GM12872 (cell line): ENCODE results near the gene PIK3C2A.

Experiments used
- TF ChIP-seq, protein P1 (sequence below): IDR thresholded peaks from 3 replicates; pipeline ENCODE4 v1.5.1; 2011; ENCODE audit warnings: low read depth, mild to moderate bottlenecking, low read length, moderate library complexity; ENCODE audit not compliant: insufficient read depth

Gene PIK3C2A

DNA sequence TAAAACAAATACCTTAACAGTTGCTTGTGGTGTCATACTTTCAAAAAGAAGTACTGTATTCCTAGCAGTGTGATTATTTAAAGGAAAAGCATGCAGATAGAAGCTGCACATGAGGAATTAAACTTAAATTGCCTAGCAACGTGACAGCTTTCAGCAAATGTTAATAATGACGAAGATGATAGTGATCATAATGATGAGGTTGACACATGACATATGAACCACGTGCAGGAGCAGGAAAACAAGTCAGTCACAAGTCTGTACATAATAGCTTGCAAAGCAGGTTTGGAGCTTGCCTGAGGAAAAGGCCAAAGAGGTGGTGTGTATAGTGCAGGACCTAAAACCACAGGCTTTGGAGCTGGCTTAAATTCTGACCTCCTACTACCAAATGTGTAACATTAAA lies 30.6 kb upstream of the PIK3C2A start:
- TF ChIP-seq, protein P1, sequence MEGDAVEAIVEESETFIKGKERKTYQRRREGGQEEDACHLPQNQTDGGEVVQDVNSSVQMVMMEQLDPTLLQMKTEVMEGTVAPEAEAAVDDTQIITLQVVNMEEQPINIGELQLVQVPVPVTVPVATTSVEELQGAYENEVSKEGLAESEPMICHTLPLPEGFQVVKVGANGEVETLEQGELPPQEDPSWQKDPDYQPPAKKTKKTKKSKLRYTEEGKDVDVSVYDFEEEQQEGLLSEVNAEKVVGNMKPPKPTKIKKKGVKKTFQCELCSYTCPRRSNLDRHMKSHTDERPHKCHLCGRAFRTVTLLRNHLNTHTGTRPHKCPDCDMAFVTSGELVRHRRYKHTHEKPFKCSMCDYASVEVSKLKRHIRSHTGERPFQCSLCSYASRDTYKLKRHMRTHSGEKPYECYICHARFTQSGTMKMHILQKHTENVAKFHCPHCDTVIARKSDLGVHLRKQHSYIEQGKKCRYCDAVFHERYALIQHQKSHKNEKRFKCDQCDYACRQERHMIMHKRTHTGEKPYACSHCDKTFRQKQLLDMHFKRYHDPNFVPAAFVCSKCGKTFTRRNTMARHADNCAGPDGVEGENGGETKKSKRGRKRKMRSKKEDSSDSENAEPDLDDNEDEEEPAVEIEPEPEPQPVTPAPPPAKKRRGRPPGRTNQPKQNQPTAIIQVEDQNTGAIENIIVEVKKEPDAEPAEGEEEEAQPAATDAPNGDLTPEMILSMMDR = no peak

DNA sequence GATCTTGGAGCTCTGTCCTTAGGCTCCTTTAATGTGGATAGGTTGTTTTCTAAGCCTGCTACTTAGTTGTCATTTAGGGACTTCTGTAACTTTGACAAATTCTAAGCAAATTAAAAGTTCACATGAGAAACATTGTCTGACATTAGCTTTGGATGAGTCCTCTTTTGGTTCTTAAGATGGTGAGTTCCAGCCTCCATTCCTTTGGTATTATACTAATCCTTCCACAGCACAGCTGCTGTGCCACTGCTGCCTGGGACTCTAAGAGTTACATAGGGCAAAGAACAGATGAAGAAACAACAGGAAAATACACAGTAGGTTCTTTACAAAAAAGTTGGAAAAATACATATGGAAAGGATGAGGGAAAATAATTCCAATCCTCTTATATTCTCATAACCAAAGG lies 25.3 kb upstream of the PIK3C2A start:
- TF ChIP-seq, protein P1 = no peak

DNA sequence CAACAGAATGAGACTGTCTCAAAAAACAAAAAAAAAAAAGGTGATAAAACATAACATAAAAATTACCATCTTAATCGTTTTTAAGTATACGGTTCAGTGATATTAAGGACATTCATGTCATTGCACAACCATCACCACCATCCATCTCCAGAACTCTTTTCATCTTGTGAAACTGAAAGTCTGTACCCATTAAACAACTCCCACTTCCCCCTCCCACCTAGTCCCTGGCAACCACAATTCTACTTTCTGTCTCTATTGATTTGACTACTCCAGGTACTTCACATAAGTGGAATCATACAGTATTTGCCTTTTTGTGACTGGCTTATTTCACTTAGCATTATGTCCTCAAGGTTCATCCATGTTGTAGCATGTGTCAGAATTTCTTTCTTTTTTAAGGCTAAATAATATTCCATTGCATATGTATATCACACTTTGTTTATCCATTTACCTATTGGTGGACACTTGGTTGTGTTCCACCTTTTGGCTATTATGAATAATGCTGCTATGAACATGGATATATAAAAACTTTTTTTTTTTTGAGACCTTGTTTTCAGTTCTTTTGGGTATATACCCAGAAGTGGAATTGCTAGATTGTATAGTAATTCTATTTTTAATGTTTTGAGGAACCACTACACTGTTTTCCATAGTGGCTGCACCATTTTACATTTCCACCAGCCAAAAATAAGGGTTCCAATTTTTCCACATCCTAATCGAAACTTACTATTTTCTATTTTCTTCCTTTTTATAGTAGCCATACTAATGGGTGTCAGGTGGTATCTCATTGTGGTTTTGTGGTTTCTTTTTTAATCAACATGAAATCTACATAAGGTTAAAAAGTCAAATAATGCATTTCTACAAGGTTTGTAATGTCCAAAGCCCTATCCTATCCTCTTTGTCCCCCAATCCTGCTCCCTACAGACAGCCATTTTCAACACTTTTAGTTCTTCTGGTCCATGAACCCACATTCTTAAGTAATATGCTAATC lies 23.4 kb upstream of the PIK3C2A start:
- TF ChIP-seq, protein P1 = no peak

DNA sequence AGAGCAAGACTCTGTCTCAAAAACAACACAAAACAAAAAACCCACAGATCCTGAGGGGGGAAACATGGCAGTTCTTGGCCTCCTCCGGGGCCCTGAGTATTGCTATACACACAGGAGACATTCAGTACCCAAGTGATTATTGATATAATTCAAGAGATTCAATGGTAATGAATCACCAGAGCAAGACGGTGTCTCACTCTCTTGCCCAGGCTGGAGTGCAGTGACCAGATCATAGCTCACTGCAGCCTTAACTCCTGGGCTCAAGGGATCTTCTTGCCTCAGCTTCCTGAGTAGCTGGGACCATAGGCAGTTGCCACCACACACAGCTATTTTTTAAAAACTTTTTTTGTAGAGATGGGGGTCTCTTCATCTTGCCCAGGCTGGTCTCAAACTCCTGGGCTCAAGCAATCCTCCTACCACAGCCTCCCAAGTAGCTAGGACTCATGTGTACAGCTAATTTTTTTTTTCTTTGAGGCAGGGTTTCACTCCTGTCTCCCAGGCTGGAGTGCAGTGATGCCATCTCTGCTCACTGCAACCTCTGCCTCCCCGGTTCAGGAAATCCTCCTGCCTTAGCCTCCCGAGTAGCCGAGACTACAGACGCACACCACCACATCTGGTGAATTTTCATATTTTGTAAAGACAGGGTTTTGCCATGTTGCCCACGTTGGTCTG lies 21.8 kb upstream of the PIK3C2A start:
- TF ChIP-seq, protein P1 = no peak

DNA sequence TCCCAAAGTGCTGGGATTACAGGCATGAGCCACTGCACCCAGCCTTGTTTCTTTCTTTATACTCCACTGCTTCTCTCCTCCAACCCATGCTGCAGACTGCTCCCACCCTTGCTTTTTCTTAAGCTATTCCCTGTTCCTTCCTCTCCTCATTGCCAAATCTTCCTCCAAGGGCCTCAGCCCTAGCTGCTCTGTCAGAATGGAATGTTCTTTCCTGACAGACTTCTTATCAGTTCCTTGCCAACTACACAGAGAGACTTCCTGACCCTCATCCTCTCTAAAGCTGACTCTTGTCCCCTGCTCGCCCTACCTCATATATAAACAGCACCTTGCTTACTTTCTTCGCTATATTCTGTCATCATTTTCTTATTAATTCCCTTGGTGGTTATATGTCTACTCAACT lies 16.9 kb upstream of the PIK3C2A start:
- TF ChIP-seq, protein P1 = no peak

DNA sequence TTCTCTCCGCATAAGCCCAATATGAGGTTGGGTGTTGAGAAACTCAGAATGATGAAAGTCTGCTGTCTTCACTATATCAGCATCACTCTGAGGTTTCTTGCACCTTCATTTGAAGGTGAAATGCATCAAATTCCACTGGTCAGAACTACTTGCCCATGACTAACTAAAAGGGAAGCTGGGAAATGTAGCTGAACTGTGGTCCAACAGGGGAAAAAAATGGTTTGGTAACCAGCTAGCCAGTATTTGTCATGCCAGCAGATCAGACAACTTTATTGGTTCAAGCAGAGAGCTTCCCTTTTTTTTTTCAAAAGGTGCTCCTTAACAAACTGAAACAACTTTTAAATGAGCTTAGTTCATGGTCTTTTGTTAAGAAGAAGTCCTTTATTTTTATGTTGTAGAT lies 14.2 kb upstream of the PIK3C2A start:
- TF ChIP-seq, protein P1 = no peak

DNA sequence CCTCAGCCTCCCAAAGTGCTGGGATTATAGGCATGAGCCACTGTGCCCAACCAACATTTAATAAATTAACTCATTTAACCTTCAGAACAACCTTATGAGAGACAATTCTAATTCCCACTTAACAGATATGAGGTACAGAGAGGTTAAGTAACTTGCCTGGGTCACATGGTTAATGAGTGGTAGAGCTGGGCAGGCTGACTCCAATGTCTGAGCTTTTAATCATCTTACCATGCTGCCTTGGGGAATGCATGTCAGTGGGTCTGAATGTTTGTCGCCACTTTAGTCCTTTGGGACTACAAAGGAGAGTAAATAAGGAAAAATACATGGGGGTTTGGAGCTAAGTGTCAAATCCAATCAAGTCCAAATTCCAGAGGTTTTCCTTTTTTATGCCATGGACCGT lies 11.2 kb upstream of the PIK3C2A start:
- TF ChIP-seq, protein P1 = no peak
